ENCODE measurements around the gene NUDT22. TPM values are rescaled to one million over a fixed set of nuclear protein-coding genes. Genes with fewer than 3 reads are reported as not detected.

NUDT22 gene
- polyA plus RNA-seq, 2 of the 4 experiments (the other 2 are of a cell fraction), result 21.5 to 33.2 TPM

DNA sequence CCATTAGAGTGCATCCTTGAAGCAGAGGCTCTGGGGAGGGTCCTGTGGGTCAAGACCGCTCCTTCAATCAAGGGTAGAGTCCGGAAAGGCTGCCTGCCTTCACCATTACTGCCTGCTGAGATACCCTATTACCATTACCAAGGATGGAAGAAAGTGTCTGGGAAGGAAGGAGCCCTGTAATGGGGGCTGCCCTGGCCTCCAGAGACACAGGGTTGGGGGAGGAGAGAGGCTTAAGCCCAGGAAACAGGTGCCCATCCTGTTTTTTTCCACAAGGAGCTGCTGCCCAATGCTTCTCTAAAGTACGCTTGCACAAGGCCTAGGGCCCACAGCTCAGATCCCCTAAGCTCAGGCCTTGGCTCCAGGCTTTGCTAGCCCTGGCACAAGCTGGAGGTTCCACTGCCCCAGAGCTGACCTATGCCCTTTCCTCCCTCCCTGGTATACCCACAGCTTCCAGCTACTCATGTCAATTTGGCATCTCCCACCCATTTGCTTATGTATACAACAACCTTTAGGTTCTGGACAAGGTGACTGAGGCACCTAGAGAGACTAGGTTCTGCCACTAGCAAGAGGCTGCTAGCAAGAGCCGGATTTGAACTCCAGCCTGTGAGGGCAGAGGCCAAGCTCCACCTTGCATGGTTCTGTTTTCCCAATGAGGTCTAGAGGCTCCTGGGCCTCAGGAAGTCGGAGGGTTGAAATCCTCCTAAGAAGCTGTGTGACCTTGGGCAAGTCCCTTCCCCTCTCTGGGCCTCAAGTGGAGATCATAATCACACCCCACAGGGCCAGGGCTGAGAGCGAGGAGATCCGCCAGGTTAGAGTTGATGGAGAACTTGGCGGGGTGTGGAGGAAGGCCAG lies 23.7 kb downstream of the NUDT22 start:
- ChIA-PET CTCF (interaction anchor here (1.0 to 12.2 kb wide), 19 partner anchors 7 to 105 kb away, joined by 3 to 220 read pairs (median 10); partner anchors contain the start of genes BAD, CATSPERZ, ESRRA and FERMT3), POLR2A (interaction anchor here (0.8 to 1.6 kb wide), 4 partner anchors 9 to 64 kb away, joined by 3 to 5 read pairs (median 4); partner anchors contain the start of genes FKBP2 and STIP1)
- TF ChIP-seq RFX5 (IDR thresholded peaks at IDR 0.05) (no peak), KDM1A (IDR thresholded peaks at IDR 0.05; ENCODE audit: low read depth) (peak; percentile 81; the same call in 1 of the 2 replicates), ZFP36 (IDR thresholded peaks at IDR 0.05; ENCODE audit: borderline replicate concordance, partially characterized antibody) (peak; percentile 87)
- no peak for FAIRE-seq
- H3K27ac ChIP-seq, result peak overlapping the region in 1 of 2 experiments; percentile 94; a peak in 1 of 6 replicates
- H3K4me2 ChIP-seq, result no peak overlapping the region
- 77% methylated on average over 7 of the region's 8 CpGs for WGBS (ENCODE audit: missing lambda C conversion rate)
- no peaks in the 10 kb centered on the region for H3K9me3 ChIP-seq
- no peak overlapping the region for H3K4me3 ChIP-seq
- no peak for DNase-seq (ENCODE audit: low read depth in 1 of 2, low spot score in 1 of 2)
- peaks cover 32% of the 10 kb centered on the region for H3K4me1 ChIP-seq
- no peak for ATAC-seq

- ChIA-PET POLR2A (interaction anchor here (0.8 to 1.6 kb wide), 4 partner anchors 9 to 65 kb away, joined by 3 to 5 read pairs (median 4); partner anchors contain the start of genes FKBP2 and STIP1), CTCF (interaction anchor here (0.8 to 12.2 kb wide), 26 partner anchors 8 to 403 kb away, joined by 3 to 220 read pairs (median 7); partner anchors contain the start of genes BAD, CATSPERZ, ESRRA and FERMT3)
- DNase-seq (ENCODE audit: low read depth in 1 of 2, low spot score in 1 of 2) (no peak), FAIRE-seq (no peak), ATAC-seq (peak; percentile 1 to 8; a peak in 3 of 6 replicates)
- peak overlapping the region; percentile 84 for H3K4me3 ChIP-seq
- H3K4me2 ChIP-seq, result peak overlapping the region; percentile 98
- TF ChIP-seq E2F6 (IDR thresholded peaks at IDR 0.05; ENCODE audit: borderline replicate concordance, low read depth) (no peak), SMC3 (IDR thresholded peaks at IDR 0.05) (no peak), RARB (CRISPR knock-in tag; IDR thresholded peaks at IDR 0.05) (no peak), GATA3 (IDR thresholded peaks at IDR 0.05; ENCODE audit: borderline replicate concordance) (no peak), CHD4 (IDR thresholded peaks at IDR 0.05; ENCODE audit: borderline replicate concordance) (no peak), HES2 (IDR thresholded peaks at IDR 0.05) (no peak)
- no peaks in the 10 kb centered on the region for H3K9me3 ChIP-seq
- H3K27ac ChIP-seq, result peak overlapping the region; percentile 92 to 94
- 70% methylated on average over 2 of the region's 13 CpGs for WGBS (ENCODE audit: missing lambda C conversion rate)
- peaks cover 28% of the 10 kb centered on the region for H3K4me1 ChIP-seq
Observed at GRCh38 chr11:64250415-64251015, 24.4 kb downstream of the NUDT22 start.

DNA sequence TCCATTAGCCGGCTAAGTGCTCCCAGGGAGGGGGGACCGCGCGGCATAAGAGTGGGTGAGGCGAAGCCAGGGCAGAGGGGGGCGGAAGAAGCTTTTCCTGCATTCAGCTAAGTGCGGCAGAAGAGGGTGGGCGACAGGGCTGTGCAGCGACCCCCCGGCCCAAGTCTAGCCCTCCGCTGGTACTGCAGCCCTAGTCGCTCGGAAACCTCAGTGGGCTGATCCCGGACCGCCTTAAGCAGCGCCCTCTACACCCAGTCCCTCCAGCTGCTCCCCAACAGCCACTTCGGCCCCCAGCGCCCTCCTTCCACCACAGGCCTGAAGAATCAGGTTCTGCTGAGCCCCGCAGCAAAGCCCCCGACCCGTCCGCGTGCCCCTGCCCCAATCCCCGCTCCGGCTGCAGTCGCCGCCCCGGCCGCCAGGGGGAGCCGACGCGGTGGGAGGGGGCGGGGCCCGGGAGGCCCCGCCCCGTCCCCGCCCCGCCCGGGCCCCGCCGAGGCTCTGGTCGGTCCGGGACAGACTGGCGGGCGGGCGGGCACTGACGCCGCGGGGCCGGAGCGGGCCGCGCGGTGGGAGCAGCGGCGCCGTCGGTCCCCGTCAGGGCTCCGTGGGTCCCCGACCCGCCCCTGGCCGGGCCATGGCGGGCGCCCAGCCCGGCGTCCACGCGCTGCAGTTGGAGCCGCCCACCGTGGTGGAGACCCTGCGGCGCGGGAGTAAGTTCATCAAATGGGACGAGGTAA lies 25.1 kb downstream of the NUDT22 start, which contains the start of gene PLCB3:
PLCB3 (plus strand) TSS at position 515 of the 737 bp plus-strand sequence; CDS start at position 635, 120 bp downstream.
- FAIRE-seq (no peak), DNase-seq (ENCODE audit: low read depth in 1 of 2, low spot score in 1 of 2) (no peak), ATAC-seq (peak; percentile 18 to 25)
- H3K4me1 ChIP-seq, result peaks cover 28% of the 10 kb centered on the region
- CTCF ChIA-PET, result interaction anchor here (0.8 to 12.2 kb wide), 30 partner anchors 8 to 402 kb away, joined by 3 to 220 read pairs (median 7); partner anchors contain the start of genes BAD, CATSPERZ, ESRRA and FERMT3
- TF ChIP-seq PHF8 (IDR thresholded peaks at IDR 0.05; ENCODE audit: borderline replicate concordance, low read depth), result peak; percentile 26; the same call in 1 of the 2 replicates
- 0 out of 2 replicates have a peak, but pooled peaks have one; percentile 37 for TF ChIP-seq MAZ (IDR thresholded peaks at IDR 0.05; ENCODE audit: borderline replicate concordance, low read depth, low read length)
- TF ChIP-seq, protein P1, sequence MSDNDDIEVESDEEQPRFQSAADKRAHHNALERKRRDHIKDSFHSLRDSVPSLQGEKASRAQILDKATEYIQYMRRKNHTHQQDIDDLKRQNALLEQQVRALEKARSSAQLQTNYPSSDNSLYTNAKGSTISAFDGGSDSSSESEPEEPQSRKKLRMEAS (IDR thresholded peaks at IDR 0.05), result peak; percentile 41; the same call in 1 of the 2 replicates
- TF ChIP-seq POLR2A (IDR thresholded peaks at IDR 0.05; ENCODE audit: low read length), result peak; percentile 71
- no peak for TF ChIP-seq JUNB (IDR thresholded peaks at IDR 0.05)
- TF ChIP-seq NR3C1 (IDR thresholded peaks at IDR 0.05), result no peak
- peak; percentile 60 for TF ChIP-seq SMC3 (IDR thresholded peaks at IDR 0.05)
- TF ChIP-seq GATA3 (IDR thresholded peaks at IDR 0.05; ENCODE audit: borderline replicate concordance), result no peak
- no peak for TF ChIP-seq SREBF2 (IDR thresholded peaks at IDR 0.05)
- no peak for TF ChIP-seq CHD4 (IDR thresholded peaks at IDR 0.05; ENCODE audit: borderline replicate concordance)
- no peak for TF ChIP-seq RNF2 (IDR thresholded peaks at IDR 0.05; ENCODE audit: borderline replicate concordance, low read depth)
- peak in 1 of 2 experiments; percentile 62; a peak in 3 of 5 replicates for TF ChIP-seq JUN (IDR thresholded peaks at IDR 0.05)
- no peak for TF ChIP-seq RARB (CRISPR knock-in tag; IDR thresholded peaks at IDR 0.05)
- TF ChIP-seq, protein P2, sequence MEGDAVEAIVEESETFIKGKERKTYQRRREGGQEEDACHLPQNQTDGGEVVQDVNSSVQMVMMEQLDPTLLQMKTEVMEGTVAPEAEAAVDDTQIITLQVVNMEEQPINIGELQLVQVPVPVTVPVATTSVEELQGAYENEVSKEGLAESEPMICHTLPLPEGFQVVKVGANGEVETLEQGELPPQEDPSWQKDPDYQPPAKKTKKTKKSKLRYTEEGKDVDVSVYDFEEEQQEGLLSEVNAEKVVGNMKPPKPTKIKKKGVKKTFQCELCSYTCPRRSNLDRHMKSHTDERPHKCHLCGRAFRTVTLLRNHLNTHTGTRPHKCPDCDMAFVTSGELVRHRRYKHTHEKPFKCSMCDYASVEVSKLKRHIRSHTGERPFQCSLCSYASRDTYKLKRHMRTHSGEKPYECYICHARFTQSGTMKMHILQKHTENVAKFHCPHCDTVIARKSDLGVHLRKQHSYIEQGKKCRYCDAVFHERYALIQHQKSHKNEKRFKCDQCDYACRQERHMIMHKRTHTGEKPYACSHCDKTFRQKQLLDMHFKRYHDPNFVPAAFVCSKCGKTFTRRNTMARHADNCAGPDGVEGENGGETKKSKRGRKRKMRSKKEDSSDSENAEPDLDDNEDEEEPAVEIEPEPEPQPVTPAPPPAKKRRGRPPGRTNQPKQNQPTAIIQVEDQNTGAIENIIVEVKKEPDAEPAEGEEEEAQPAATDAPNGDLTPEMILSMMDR (IDR thresholded peaks at IDR 0.05), result peak; percentile 88
- TF ChIP-seq RAD21 (conservative IDR thresholded peaks at IDR 0.05 in 1 of 2, IDR thresholded peaks at IDR 0.05 in 1 of 2), result peak in 1 of 2 experiments; percentile 33; a peak in 2 of 5 replicates
- POLR2A ChIA-PET, result interaction anchor here (1.5 kb wide), 1 partner anchor 10 kb away, joined by 5 read pairs; the partner anchor contains the start of gene FKBP2
- H3K27ac ChIP-seq, result peak within 1 kb of the TSS; percentile 92 to 94
- peak within 1 kb of the TSS; percentile 84 for H3K4me3 ChIP-seq
- H3K9me3 ChIP-seq, result no peaks in the 10 kb centered on the region
- H3K4me2 ChIP-seq, result peak within 1 kb of the TSS; percentile 98
- 0% methylated on average over 16 of the region's 75 CpGs for WGBS (ENCODE audit: missing lambda C conversion rate)
